ENCODE data around the gene CCDC183. TPM values are rescaled to one million over a fixed set of nuclear protein-coding genes. Genes with fewer than 3 reads are reported as not detected.
A peak's percentile ranks its signal among the peaks of the same experiment; 100 is the strongest.

CCDC183 gene
- total RNA-seq, 1 experiment from 2014 or later: 1.1 TPM

DNA sequence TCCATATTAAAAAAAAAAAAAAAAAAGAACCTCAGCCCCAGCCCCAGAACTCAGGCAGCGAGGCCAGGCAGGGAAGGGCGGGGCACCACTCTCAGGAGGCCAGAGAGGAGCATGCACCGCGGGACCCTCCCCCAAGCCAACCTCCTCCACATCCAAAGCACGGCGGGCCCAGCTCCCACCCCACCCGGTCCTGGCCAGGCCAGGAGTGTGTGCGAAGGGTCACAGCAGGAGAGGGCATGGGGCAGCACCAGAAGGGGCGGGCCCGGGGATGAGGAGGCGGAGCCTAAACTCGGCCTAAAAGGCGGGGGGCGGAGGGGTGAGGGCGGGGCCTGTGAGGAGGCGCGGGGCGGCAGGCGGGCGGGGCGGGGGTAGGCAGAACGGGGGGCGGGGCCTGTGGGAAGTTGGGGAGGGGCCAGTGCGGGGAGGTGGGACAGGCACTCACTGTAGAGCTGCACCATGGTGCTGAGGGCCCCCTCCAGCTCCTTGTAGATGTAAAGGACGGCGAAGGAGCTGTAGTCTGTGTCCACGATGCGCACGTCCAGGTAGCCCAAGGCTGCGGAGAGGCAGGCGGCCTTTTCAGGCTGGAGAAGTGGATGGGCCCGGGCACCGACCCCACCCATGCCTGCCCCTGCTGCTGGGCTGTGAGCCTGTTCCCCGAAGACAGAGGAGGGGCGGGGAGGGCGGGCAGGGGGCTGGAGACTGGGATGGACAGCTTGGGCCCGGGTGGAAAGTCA, 33.1 kb upstream of the CCDC183 start:
- Histone ChIP-seq H3K79me2 (ENCODE audit: insufficient read depth, low read length) (no peaks in the 10 kb centered on the region), H3K27ac (ENCODE audit: insufficient read length, low read depth, low read length) (no peak overlapping the region), H3K4me1 (ENCODE audit: insufficient read depth, low read length) (no peaks in the 10 kb centered on the region), H4K8ac (replicated peaks; ENCODE audit: insufficient read length, low read depth, low read length) (no peak overlapping the region), H4K91ac (ENCODE audit: insufficient read length, low read depth, low read length) (no peak overlapping the region), H2AFZ (ENCODE audit: low read length) (no peak overlapping the region), H3T11ph (ENCODE audit: low read length) (no peak overlapping the region), H4K20me1 (ENCODE audit: control insufficient read depth, insufficient read depth, insufficient read length) (no peaks in the 10 kb centered on the region), H3K23ac (ENCODE audit: insufficient read length, low read depth, low read length) (no peak overlapping the region), H2BK120ac (ENCODE audit: low read depth, low read length, poor library complexity, severe bottlenecking) (no peak overlapping the region), H3K9me3 (ENCODE audit: control insufficient read depth, low read depth, low read length) (no peaks in the 10 kb centered on the region), H3K56ac (ENCODE audit: insufficient read length, low read depth, low read length) (no peak overlapping the region), H3K23me2 (ENCODE audit: insufficient read length, low read depth, low read length, poor library complexity, severe bottlenecking) (no peaks in the 10 kb centered on the region), H2BK15ac (ENCODE audit: low read depth, low read length) (no peak overlapping the region), H3K4ac (ENCODE audit: low read depth, low read length) (no peak overlapping the region), H4K5ac (ENCODE audit: insufficient read length, low read depth, low read length) (no peak overlapping the region), H3K79me1 (ENCODE audit: insufficient read depth, low read depth, low read length, poor library complexity, severe bottlenecking) (no peaks in the 10 kb centered on the region), H2BK5ac (ENCODE audit: insufficient read length, low read length) (no peak overlapping the region), H2AK5ac (ENCODE audit: insufficient read length, low read length) (no peak overlapping the region), H2BK12ac (ENCODE audit: insufficient read length, low read depth, low read length) (no peak overlapping the region), H3K18ac (ENCODE audit: insufficient read length, low read depth, low read length) (no peak overlapping the region), H3K27me3 (ENCODE audit: insufficient read depth, low read length) (no peaks in the 10 kb centered on the region), H2BK20ac (ENCODE audit: low read depth, low read length, poor library complexity, severe bottlenecking) (no peak overlapping the region), H3K9ac (ENCODE audit: extremely low read depth, insufficient read length, low read length) (no peak overlapping the region), H3K14ac (ENCODE audit: insufficient read depth, low read length) (no peak overlapping the region), H3K4me2 (ENCODE audit: insufficient read depth, insufficient read length, low read length) (no peak overlapping the region)
- Mint-ChIP-seq H3K4me3 (peak overlapping the region in 1 of 2 experiments; percentile 55; a peak in 1 of 5 replicates), H3K9me3 (peaks cover 0 to 5% of the 10 kb centered on the region in 2 experiments; a peak in 1 of 5 replicates), H3K4me1 (peaks cover 15 to 28% of the 10 kb centered on the region in 2 experiments), H3K27ac (no peak overlapping the region), H3K27me3 (ENCODE audit: low read depth) (peaks cover 15% of the 10 kb centered on the region), H3K36me3 (ENCODE audit: insufficient read depth in 1 of 3, low read depth in 3 of 3) (no peaks in the 10 kb centered on the region; a peak in 1 of 7 replicates)
- TF ChIP-seq, protein P1, sequence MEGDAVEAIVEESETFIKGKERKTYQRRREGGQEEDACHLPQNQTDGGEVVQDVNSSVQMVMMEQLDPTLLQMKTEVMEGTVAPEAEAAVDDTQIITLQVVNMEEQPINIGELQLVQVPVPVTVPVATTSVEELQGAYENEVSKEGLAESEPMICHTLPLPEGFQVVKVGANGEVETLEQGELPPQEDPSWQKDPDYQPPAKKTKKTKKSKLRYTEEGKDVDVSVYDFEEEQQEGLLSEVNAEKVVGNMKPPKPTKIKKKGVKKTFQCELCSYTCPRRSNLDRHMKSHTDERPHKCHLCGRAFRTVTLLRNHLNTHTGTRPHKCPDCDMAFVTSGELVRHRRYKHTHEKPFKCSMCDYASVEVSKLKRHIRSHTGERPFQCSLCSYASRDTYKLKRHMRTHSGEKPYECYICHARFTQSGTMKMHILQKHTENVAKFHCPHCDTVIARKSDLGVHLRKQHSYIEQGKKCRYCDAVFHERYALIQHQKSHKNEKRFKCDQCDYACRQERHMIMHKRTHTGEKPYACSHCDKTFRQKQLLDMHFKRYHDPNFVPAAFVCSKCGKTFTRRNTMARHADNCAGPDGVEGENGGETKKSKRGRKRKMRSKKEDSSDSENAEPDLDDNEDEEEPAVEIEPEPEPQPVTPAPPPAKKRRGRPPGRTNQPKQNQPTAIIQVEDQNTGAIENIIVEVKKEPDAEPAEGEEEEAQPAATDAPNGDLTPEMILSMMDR (conservative IDR thresholded peaks at IDR 0.05): no peak
- peak; percentile 96 for DNase-seq
- no CpG with 5 or more reads among the region's 37 CpGs for WGBS (ENCODE audit: extremely low coverage, insufficient read length, low lambda C conversion rate)
